OCI-LY1 (cell line): Measurements from ENCODE around the gene TAMALIN.
A peak's percentile ranks its signal among the peaks of the same experiment; 100 is the strongest.

ENCODE experiments used
- H2AFZ ChIP-seq: fragments of 200-600 bp; sonication (generic), shearing (Covaris generic); 2 replicates; pipeline ENCODE4 v1.6.0; 2014; ENCODE audit warnings: antibody characterized with exemption, mild to moderate bottlenecking, low read length
- H3F3A ChIP-seq: fragments of 200-600 bp; sonication (generic), shearing (Covaris generic); 2 replicates; pipeline ENCODE4 v1.6.0; 2014; ENCODE audit warnings: mild to moderate bottlenecking, antibody characterized with exemption, low read length, moderate library complexity; ENCODE audit not compliant: insufficient read depth
- H3K27ac ChIP-seq: fragments of 200-600 bp; sonication (generic); 2 replicates; pipeline ENCODE4 v1.5.1; 2014; ENCODE audit warnings: low read length, mixed run types, mild to moderate bottlenecking, low read depth; ENCODE audit not compliant: poor library complexity, severe bottlenecking
- H3K27me3 ChIP-seq: fragments of 200-600 bp; sonication (generic); 2 replicates; pipeline ENCODE4 v1.6.0; 2014; ENCODE audit warnings: antibody characterized with exemption, mild to moderate bottlenecking, low read length, moderate library complexity; ENCODE audit not compliant: insufficient read depth
- H3K36me3 ChIP-seq: fragments of 200-600 bp; sonication (generic); 2 replicates; pipeline ENCODE4 v1.6.1; 2014; ENCODE audit warnings: mild to moderate bottlenecking, antibody characterized with exemption, low read length, moderate library complexity, mixed read lengths; ENCODE audit not compliant: insufficient read depth
- H3K4me1 ChIP-seq: fragments of 200-600 bp; sonication (generic); 2 replicates; pipeline ENCODE4 v1.5.1; 2014; ENCODE audit warnings: mild to moderate bottlenecking, low read length, moderate library complexity; ENCODE audit not compliant: insufficient read depth, severe bottlenecking
- H3K4me2 ChIP-seq: fragments of 200-600 bp; sonication (generic), shearing (Covaris generic); 2 replicates; pipeline ENCODE4 v1.6.1; 2014; ENCODE audit warnings: low read length
- H3K4me3 ChIP-seq: fragments of 200-600 bp; sonication (generic); 2 replicates; pipeline ENCODE4 v1.5.1; 2014; ENCODE audit warnings: low read length, low read depth, mild to moderate bottlenecking, mixed read lengths; ENCODE audit not compliant: poor library complexity, severe bottlenecking
- H3K79me2 ChIP-seq: fragments of 200-600 bp; shearing (Covaris generic); 2 replicates; pipeline ENCODE4 v1.6.1; 2016; ENCODE audit warnings: mixed run types, low read length, mixed read lengths; ENCODE audit not compliant: insufficient read depth
- H3K9ac ChIP-seq: fragments of 200-600 bp; sonication (generic), shearing (Covaris generic); 2 replicates; pipeline ENCODE4 v1.6.1; 2014; ENCODE audit warnings: mild to moderate bottlenecking, low read length, mixed read lengths
- H3K9me2 ChIP-seq: fragments of 200-600 bp; sonication (generic), shearing (Covaris generic); 2 replicates; pipeline ENCODE4 v1.6.1; 2014; ENCODE audit warnings: low read depth, mild to moderate bottlenecking, low read length, mixed read lengths
- H3K9me3 ChIP-seq: fragments of 200-600 bp; shearing (Covaris generic); 2 replicates; pipeline ENCODE4 v1.6.1; 2014; ENCODE audit warnings: low read length, mixed read lengths
- H4K20me1 ChIP-seq: fragments of 200-600 bp; sonication (generic), shearing (Covaris generic); 2 replicates; pipeline ENCODE4 v1.6.0; 2016; ENCODE audit warnings: mild to moderate bottlenecking, low read length; ENCODE audit not compliant: insufficient read depth
- CTCF ChIP-seq: fragments of 200-600 bp; sonication (generic), shearing (Covaris generic); IDR thresholded peaks from 2 replicates; pipeline ENCODE4 v1.5.1; 2017; ENCODE audit warnings: mild to moderate bottlenecking, antibody characterized with exemption, low read length, moderate library complexity, mixed read lengths
- EZH2 ChIP-seq: fragments of 200-600 bp; sonication (generic), shearing (Covaris generic); IDR thresholded peaks from 2 replicates; pipeline ENCODE4 v1.8.0; 2017; ENCODE audit warnings: borderline replicate concordance, mixed run types, mild to moderate bottlenecking, antibody characterized with exemption, low read length, moderate library complexity, mixed read lengths

The TAMALIN gene

DNA sequence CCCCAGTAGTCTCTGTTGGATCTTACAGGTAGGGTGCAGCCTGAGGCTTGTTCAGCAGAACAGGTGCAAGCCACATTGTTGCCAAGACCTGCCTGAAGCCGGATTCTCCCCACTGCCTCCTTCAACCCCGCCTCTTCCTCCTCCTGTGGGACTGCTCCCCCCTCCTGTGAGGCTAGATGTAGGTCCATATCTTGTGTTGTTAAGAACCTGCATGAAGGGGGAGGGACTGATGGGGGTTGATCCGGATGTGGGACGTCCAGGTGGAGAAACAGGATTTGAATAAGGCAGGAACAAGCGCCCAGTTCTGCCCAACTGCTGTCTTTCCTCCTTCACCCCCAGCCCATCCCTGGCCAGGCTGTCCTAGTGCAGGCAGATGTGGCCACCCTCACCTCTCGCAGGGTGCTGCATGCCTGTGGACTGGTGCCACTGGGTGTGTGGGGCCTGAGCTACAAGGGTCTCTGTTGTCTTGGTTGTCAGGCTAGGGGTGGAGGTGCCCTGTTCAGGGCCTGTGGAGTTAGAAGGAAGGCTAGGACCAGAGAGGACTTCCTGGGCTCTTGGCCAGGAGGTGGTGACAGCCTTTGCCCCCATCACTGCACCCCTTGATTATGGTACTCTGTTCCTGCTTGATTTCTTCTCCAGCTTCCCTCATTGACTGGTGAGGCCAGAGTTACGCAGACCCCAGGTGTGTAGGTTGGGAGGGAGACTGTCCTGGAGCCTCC, 45.9 kb downstream of the TAMALIN start:
- Histone ChIP-seq H3K27me3 (no peaks in the 10 kb centered on the region), H3K9ac (no peak overlapping the region; the same call in 1 of the 2 replicates), H3K4me2 (peak overlapping the region; percentile 88), H3F3A (no peaks in the 10 kb centered on the region), H3K4me1 (peaks cover 23% of the 10 kb centered on the region), H3K9me2 (no peaks in the 10 kb centered on the region), H3K9me3 (no peaks in the 10 kb centered on the region), H3K4me3 (peak overlapping the region; percentile 61), H3K36me3 (no peaks in the 10 kb centered on the region; the same call in 1 of the 2 replicates), H2AFZ (no peak overlapping the region), H3K27ac (no peak overlapping the region), H3K79me2 (no peaks in the 10 kb centered on the region), H4K20me1 (no peaks in the 10 kb centered on the region)
- TF ChIP-seq EZH2 (no peak), CTCF (no peak)

DNA sequence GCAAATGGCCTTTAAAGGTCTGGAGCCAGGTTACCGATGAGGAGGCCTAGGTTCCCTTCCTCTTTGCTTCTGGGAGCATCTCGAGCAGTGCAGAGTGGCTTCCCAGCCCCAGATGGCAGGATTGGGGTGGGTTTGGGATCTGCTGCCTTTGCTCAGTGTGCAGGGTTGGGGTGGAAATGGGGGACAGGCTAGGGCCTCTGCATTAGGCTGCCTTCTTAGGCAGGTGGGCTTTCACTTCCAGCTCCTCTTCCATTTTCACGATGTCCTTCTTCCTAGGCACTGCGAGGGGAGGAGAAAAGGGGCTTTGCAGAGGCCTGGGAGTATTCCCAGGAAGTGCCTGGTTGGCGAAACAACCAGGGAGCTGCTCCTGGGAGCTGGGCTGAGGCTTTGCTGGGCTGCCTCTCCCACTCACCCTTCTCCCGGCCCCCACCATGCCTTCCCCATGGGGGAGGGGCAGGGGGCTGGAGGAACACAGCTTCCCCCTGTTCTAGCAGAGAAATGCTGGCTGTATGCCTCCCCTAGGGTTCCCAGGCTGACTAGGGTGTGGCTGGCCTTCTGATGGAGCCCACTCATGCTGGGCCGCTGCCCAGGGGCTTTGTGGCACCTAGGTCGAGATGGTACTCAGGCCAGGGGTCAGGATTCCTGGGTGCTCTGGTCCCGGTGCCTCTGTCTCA, 46.9 kb downstream of the TAMALIN start:
- H3K9me2 ChIP-seq: no peaks in the 10 kb centered on the region
- TF ChIP-seq CTCF (no peak), EZH2 (no peak)
- H2AFZ ChIP-seq: no peak overlapping the region
- no peak overlapping the region for H3K27ac ChIP-seq
- H3K4me3 ChIP-seq: no peak overlapping the region
- no peak overlapping the region for H3K9ac ChIP-seq
- H3K4me2 ChIP-seq: no peak overlapping the region
- peaks cover 29% of the 10 kb centered on the region for H3K4me1 ChIP-seq
- no peaks in the 10 kb centered on the region for H3K27me3 ChIP-seq
- H3K9me3 ChIP-seq: no peaks in the 10 kb centered on the region
- H4K20me1 ChIP-seq: no peaks in the 10 kb centered on the region
- H3F3A ChIP-seq: no peaks in the 10 kb centered on the region
- H3K79me2 ChIP-seq: no peaks in the 10 kb centered on the region
- no peaks in the 10 kb centered on the region; the same call in 1 of the 2 replicates for H3K36me3 ChIP-seq

GRCh38 chr12:52054231-52054832, 47.6 kb downstream of the TAMALIN start:
- Histone ChIP-seq H3K79me2 (no peaks in the 10 kb centered on the region), H3K9me3 (no peaks in the 10 kb centered on the region), H3K4me2 (no peak overlapping the region), H3K4me1 (peaks cover 35% of the 10 kb centered on the region), H4K20me1 (no peaks in the 10 kb centered on the region), H3K9ac (no peak overlapping the region), H3K36me3 (no peaks in the 10 kb centered on the region; the same call in 1 of the 2 replicates), H3K9me2 (no peaks in the 10 kb centered on the region), H3K27ac (no peak overlapping the region), H3K4me3 (no peak overlapping the region), H3F3A (no peaks in the 10 kb centered on the region), H3K27me3 (no peaks in the 10 kb centered on the region), H2AFZ (no peak overlapping the region)
- TF ChIP-seq CTCF (no peak), EZH2 (no peak)
